ENCODE data around the gene PCDHB13. TPM values are rescaled to one million over a fixed set of nuclear protein-coding genes. Genes with fewer than 3 reads are reported as not detected.
"Not testable (repeated sequence)": the region's sequence is repeated elsewhere in the genome, so short reads cannot be mapped to it uniquely, and the experiment has no call there.

Gene PCDHB13
- 1.2 and 2.0 TPM in 2 replicates for total RNA-seq (2014; rRNA removed; shearing (Covaris generic))

DNA sequence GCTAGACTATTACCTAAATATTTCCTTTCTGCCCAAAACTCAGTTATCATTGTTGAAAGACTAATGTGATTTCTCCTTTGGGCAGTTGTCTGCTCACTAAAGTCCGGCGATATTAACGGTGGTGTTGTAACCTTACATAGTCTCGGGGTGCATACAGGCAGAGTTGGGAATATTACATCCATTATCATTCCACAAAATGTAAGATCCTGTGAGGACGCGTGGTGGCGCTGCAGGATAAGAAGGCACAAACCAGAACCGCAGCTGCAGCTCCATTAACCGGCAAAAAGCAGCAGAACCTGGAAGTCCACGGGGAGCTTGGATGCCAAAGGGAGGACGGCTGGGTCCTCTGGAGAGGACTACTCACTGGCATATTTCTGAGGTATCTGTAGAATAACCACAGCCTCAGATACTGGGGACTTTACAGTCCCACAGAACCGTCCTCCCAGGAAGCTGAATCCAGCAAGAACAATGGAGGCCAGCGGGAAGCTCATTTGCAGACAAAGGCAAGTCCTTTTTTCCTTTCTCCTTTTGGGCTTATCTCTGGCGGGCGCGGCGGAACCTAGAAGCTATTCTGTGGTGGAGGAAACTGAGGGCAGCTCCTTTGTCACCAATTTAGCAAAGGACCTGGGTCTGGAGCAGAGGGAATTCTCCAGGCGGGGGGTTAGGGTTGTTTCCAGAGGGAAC is at the start of gene PCDHB13:
TSS of gene PCDHB13 (plus strand) at position 264 of the 684 bp plus-strand sequence. CDS start at position 469, 205 bp downstream.
- peak; percentile 44 for DNase-seq (ENCODE audit: low spot score)

DNA sequence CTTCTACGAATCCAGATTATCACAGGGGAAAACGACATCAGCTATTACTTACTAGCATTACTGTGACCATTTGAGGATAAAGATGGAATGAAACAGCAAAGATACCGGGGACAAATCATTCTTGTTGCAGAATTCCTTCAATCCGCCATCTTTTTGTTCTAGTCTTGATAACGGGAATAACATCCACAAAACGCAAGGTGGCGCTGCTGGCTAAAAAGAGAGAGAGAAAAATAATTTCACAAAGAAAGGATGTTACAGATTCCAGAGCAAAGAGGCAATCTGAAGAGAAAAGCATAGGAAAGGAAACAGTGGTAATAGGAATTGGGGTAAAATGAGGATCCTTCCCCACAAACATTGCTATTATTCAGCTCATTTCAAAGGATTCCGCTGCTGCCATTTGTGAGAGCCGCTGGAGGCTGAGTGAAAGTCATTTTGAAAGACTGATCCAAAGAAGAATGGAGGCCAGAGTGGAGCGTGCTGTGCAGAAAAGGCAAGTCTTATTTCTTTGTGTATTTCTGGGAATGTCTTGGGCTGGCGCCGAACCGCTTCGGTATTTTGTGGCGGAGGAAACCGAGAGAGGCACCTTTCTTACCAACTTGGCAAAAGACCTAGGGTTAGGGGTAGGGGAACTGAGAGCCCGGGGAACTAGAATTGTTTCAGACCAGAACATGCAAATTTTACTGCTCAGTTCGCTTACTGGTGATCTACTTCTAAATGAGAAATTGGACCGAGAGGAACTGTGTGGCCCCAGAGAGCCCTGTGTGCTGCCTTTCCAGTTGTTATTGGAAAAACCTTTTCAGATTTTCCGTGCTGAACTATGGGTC is 41.1 kb upstream of the PCDHB13 start, which contains the start of gene PCDHB7:
TSS of gene PCDHB7 (plus strand) at position 264 of the 824 bp plus-strand sequence. CDS start at position 456, 192 bp downstream.
- DNase-seq (ENCODE audit: low spot score) = peak; percentile 47

DNA sequence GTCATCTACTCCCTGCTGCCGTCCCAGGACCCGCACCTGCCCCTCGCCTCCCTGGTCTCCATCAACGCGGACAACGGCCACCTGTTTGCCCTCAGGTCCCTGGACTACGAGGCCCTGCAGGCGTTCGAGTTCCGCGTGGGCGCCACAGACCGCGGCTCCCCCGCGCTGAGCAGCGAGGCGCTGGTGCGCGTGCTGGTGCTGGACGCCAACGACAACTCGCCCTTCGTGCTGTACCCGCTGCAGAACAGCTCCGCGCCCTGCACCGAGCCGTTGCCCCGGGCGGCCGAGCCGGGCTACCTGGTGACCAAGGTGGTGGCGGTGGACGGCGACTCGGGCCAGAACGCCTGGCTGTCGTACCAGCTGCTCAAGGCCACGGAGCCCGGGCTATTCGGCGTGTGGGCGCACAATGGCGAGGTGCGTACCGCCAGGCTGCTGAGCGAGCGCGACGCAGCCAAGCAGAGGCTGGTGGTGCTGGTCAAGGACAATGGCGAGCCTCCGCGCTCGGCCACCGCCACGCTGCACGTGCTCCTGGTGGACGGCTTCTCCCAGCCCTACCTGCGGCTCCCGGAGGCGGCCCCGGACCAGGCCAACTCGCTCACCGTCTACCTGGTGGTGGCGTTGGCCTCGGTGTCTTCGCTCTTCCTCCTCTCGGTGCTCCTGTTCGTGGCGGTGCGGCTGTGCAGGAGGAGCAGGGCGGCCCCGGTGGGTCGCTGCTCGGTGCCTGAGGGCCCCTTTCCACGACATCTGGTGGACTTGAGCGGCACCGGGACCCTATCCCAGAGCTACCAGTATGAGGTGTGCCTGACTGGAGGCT is 39.2 kb upstream of the PCDHB13 start:
- not testable (repeated sequence) for DNase-seq (ENCODE audit: low spot score)

DNA sequence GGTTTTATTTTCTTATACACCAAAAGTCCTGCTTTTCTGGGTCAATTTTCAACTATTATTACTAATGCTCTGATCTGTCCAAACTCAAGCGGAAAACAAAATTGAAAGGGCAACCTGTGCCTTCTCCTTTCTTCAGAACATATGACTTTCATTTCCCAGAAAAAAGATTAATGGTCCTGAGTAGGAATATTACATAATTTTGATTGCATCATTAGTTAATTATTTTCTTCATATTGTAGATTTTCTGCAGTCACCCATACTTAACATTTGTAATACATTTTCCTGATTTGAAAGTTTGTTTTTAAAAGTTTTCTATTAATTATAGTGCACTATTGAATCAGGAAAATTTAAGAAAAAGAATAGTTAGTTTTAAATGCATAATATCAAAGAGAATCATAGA is 37.8 kb upstream of the PCDHB13 start:
- DNase-seq (ENCODE audit: low spot score) = no peak

DNA sequence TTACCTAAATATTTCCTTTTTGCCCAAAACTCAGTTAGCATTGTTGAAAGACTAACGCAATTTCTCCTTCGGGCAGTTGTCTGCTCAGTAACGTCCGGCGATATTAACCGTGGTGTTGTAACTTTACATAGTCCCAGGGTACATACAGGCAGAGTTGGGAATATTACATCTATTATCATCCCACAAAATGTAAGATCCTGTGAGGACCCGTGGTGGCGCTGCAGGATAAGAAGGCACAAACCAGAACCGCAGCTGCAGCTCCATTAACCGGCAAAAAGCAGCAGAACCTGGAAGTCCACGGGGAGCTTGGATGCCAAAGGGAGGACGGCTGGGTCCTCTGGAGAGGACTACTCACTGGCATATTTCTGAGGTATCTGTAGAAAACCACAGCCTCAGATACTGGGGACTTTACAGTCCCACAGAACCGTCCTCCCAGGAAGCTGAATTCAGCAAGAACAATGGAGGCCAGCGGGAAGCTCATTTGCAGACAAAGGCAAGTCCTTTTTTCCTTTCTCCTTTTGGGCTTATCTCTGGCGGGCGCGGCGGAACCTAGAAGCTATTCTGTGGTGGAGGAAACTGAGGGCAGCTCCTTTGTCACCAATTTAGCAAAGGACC is 36.0 kb upstream of the PCDHB13 start, which contains the start of gene PCDHB8:
TSS of gene PCDHB8 (plus strand) at position 214 of the 615 bp plus-strand sequence. CDS start at position 459, 245 bp downstream.
- peak; percentile 54 for DNase-seq (ENCODE audit: low spot score)

DNA sequence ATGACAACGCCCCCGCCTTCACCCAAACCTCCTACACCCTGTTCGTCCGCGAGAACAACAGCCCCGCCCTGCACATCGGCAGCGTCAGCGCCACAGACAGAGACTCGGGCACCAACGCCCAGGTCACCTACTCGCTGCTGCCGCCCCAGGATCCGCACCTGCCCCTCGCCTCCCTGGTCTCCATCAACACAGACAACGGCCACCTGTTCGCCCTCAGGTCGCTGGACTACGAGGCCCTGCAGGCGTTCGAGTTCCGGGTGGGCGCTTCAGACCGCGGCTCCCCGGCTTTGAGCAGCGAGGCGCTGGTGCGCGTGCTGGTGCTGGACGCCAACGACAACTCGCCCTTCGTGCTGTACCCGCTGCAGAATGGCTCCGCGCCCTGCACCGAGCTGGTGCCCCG is 34.3 kb upstream of the PCDHB13 start:
- not testable (repeated sequence) for DNase-seq (ENCODE audit: low spot score)

DNA sequence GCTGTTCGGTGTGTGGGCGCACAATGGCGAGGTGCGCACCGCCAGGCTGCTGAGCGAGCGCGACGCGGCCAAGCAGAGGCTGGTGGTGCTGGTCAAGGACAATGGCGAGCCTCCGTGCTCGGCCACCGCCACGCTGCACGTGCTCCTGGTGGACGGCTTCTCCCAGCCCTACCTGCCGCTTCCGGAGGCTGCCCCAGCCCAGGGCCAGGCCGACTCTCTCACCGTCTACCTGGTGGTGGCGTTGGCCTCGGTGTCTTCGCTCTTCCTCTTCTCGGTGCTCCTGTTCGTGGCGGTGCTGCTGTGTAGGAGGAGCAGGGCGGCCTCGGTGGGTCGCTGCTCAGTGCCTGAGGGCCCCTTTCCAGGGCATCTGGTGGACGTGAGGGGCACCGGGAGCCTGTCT is 33.8 kb upstream of the PCDHB13 start:
- DNase-seq (ENCODE audit: low spot score) = not testable (repeated sequence)

DNA sequence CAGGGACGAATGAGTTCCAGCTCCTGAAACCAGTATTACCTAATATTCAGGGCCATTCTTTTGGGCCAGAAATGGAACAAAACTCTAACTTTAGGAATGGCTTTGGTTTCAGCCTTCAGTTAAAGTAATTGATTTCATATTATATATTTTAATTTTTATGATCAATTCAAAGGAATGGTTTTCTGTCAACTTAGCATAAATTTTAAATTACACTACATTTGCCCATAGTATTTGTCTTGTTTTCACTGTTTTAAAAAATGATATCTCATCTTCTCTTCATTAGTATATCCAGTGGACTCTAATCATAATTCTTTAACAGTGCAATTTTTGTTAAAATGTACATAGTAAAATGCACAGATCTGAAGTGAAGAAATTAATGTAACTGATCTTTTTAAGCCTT is 33.4 kb upstream of the PCDHB13 start:
- no peak for DNase-seq (ENCODE audit: low spot score)

DNA sequence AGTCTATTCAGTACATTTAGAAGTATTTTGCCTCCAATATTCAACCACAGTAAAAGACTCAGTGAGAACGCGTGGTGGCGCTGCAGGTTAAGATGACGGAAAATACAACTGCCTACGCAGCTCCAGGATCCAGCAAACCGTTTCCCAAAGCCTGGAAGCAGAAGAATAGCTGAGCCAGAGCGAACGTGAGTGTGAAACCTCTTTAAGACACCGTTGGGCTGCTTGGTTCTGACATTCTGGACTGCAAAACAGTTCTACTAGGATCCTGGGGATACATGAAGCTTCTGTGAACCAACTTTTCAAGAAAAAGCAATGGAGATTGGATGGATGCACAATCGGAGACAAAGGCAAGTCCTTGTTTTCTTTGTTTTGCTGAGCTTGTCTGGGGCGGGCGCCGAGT is 31.5 kb upstream of the PCDHB13 start, which contains the start of gene PCDHB16:
TSS of gene PCDHB16 (plus strand) at position 140 of the 400 bp plus-strand sequence. CDS start at position 313, 173 bp downstream.
- DNase-seq (ENCODE audit: low spot score) = no peak

DNA sequence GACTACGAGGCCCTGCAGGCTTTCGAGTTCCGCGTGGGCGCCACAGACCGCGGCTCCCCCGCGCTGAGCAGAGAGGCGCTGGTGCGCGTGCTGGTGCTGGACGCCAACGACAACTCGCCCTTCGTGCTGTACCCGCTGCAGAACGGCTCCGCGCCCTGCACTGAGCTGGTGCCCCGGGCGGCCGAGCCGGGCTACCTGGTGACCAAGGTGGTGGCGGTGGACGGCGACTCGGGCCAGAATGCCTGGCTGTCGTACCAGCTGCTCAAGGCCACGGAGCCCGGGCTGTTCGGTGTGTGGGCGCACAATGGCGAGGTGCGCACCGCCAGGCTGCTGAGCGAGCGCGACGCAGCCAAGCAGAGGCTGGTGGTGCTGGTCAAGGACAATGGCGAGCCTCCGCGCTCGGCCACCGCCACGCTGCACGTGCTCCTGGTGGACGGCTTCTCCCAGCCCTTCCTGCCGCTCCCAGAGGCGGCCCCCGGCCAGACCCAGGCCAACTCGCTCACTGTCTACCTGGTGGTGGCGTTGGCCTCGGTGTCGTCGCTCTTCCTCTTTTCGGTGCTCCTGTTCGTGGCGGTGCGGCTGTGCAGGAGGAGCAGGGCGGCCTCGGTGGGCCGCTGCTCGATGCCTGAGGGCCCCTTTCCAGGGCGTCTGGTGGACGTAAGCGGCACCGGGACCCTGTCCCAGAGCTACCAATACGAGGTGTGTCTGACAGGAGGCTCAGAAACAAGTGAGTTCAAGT is 29.4 kb upstream of the PCDHB13 start:
- not testable (repeated sequence) for DNase-seq (ENCODE audit: low spot score)

DNA sequence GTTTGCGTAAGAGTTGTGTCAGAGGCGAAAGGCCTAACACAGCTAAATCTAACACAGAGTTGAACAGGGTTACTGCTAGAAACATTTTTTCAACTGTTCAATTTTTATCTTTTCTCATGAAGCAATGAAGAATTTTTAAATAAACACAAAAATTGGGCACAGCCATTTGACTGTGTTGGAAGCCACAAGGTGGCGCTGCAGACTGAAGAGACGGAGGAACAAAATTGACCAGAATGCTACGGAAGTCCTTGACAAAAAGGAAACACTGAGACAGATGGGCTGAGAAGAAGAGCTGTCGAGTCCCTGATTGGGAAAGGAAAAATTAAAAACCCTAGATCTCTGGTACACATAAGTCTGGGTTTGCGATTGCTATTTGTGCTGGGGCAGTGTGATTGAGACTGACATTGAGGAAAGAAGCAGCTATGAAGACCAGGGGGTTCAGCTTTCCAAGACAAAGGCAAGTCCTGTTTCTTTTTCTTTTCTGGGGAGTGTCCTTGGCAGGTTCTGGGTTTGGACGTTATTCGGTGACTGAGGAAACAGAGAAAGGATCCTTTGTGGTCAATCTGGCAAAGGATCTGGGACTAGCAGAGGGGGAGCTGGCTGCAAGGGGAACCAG is 26.7 kb upstream of the PCDHB13 start, which contains the start of gene PCDHB9:
TSS of gene PCDHB9 (plus strand) at position 265 of the 616 bp plus-strand sequence. CDS start at position 423, 158 bp downstream.
- DNase-seq (ENCODE audit: low spot score) = peak; percentile 46

DNA sequence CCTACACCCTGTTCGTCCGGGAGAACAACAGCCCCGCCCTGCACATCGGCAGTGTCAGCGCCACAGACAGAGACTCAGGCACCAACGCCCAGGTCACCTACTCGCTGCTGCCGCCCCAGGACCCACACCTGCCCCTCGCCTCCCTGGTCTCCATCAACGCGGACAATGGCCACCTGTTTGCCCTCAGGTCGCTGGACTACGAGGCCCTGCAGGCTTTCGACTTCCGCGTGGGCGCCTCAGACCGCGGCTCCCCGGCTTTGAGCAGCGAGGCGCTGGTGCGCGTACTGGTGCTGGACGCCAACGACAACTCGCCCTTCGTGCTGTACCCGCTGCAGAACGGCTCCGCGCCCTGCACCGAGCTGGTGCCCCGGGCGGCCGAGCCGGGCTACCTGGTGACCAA is 25.0 kb upstream of the PCDHB13 start:
- not testable (repeated sequence) for DNase-seq (ENCODE audit: low spot score)

DNA sequence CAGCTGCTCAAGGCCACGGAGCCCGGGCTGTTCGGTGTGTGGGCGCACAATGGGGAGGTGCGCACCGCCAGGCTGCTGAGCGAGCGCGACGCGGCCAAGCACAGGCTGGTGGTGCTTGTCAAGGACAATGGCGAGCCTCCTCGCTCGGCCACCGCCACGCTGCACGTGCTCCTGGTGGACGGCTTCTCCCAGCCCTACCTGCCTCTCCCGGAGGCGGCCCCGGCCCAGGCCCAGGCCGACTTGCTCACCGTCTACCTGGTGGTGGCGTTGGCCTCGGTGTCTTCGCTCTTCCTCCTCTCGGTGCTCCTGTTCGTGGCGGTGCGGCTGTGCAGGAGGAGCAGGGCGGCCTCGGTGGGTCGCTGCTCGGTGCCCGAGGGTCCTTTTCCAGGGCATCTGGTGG is 24.6 kb upstream of the PCDHB13 start:
- DNase-seq (ENCODE audit: low spot score) = not testable (repeated sequence)

DNA sequence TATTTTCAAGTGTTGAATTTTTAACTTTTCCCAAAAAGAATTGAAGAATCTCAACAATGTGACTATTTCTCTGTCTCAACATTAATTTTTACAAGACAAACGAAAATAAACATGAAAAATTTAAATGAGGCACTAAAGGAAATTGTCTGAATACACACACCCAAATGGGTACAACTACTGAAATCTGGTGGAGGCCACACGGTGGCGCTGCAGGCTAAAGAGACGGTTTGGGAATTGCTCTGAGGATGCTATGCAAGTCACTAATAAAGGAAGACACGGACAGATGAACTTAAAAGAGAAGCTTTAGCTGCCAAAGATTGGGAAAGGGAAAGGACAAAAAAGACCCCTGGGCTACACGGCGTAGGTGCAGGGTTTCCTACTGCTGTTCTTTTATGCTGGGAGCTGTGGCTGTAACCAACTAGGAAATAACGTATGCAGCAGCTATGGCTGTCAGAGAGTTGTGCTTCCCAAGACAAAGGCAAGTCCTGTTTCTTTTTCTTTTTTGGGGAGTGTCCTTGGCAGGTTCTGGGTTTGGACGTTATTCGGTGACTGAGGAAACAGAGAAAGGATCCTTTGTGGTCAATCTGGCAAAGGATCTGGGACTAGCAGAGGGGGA is 21.5 kb upstream of the PCDHB13 start, which contains the start of gene PCDHB10:
TSS of gene PCDHB10 (plus strand) at position 244 of the 616 bp plus-strand sequence. CDS start at position 444, 200 bp downstream.
- DNase-seq (ENCODE audit: low spot score) = peak; percentile 22

DNA sequence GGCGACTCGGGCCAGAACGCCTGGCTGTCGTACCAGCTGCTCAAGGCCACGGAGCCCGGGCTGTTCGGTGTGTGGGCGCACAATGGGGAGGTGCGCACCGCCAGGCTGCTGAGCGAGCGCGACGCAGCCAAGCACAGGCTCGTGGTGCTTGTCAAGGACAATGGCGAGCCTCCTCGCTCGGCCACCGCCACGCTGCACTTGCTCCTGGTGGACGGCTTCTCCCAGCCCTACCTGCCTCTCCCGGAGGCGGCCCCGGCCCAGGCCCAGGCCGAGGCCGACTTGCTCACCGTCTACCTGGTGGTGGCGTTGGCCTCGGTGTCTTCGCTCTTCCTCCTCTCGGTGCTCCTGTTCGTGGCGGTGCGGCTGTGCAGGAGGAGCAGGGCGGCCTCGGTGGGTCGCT is 19.4 kb upstream of the PCDHB13 start:
- not testable (repeated sequence) for DNase-seq (ENCODE audit: low spot score)

DNA sequence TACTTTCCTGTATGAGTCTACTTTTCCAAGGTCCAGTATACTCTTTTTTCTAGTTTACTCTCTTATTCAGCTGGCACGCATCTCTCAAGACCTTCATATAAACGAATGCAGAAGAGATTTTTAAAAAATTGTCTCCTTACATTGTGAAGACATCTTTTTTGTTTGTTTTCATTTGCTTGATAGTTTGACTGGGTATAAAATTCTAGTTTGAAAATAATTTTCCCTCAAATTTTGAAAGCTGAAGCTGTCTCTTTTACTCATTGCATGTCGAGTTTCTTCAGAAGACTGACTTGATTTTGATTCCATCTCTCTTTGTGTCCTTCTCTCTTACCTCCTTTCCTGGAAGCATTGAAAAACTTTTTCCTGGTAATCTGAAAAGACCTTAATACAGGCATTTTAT is 17.4 kb upstream of the PCDHB13 start:
- DNase-seq (ENCODE audit: low spot score) = no peak

DNA sequence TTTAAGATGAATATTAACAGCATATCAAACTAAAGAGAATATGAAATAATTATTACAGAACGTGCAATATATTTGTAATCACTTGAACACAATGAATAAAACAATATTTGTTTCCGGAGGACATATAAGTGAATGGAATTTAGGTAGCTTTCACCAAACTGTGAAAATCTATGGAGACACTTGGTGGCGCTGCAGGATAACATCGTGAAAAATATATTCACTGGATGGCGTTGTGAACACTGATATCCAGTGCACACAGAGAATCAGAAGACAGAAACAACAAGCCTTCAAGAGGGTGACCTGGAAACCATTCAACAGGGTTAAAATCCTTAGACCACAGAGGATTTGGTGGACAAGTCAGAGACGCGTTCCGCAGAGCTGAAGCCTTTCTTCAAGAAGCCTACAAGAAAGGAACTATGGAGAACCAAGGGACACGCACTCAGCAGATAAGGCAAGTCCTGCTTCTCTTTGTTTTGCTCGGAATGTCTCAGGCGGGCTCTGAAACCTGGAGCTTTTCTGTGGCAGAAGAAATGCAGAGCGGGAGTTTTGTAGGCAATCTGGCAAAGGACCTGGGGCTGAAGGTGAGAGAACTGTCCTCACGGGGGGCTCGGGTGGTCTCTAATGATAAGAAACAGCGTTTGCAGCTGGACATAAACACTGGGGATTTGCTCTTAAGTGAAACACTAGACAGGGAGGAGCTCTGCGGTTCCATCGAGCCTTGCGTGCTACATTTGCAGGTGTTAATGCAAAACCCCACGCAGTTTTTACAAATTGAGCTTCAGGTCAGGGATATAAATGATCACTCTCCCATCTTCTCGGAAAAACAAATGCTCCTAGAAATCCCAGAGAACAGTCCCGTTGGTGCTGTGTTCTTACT is 14.1 kb upstream of the PCDHB13 start, which contains the start of gene PCDHB11:
TSS of gene PCDHB11 (plus strand) at position 269 of the 877 bp plus-strand sequence. CDS start at position 417, 148 bp downstream.
- DNase-seq (ENCODE audit: low spot score) = peak; percentile 40

DNA sequence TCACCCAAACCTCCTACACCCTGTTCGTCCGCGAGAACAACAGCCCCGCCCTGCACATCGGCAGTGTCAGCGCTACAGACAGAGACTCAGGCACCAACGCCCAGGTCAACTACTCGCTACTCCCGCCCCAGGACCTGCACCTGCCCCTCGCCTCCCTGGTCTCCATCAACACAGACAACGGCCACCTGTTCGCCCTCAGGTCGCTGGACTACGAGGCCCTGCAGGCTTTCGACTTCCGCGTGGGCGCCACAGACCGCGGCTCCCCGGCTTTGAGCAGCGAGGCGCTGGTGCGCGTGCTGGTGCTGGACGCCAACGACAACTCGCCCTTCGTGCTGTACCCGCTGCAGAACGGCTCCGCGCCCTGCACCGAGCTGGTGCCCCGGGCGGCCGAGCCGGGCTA is 12.6 kb upstream of the PCDHB13 start:
- DNase-seq (ENCODE audit: low spot score) = not testable (repeated sequence)
